SK-N-MC (cell line): ENCODE measurements around the gene TLX2.

Experiments used
- EZH2 ChIP-seq: fragments of 200-600 bp; sonication (generic); IDR thresholded peaks from one replicate; pipeline ENCODE4 v1.6.1; 2017; ENCODE audit warnings: antibody characterized with exemption
- POLR2AphosphoS5 ChIP-seq: IDR thresholded peaks from 2 replicates; pipeline ENCODE4 v1.6.1; 2012; ENCODE audit warnings: mild to moderate bottlenecking, low read depth, low read length, borderline replicate concordance

DNA sequence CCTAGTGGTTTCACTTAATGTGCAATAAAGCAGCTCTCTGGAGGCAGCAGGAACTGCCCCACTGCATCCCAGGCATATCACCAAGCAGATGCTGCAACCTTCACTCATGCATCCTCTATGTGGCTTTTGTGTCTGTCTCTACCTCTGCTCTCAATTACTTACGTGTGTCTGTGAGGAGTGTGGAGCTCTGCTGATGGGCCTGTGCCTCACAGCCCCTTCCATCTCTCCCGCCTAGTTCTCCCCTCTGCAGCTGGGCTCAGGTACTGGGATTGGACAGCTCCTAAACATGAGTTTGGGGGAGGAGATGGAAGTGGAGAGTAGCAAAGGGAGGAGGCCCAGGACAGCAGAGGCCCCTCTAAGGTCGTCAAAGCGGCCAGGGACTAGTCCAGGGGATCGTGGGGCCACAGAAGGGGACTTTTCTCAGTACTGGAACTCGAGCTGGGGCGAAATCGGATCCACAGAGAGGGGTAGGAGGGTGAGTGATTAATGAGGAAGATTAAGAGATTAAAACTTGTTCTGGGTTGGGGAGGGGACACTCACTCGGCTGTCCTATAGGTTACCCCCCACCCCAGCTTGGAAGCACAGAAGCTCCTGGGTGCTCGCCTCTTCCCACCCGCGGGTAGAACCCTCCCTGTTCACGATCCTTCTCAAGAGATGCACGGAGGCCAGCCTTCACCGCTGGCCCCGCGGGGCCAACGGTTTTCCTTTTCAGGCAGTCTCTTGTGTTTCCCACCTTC, 12.7 kb upstream of the TLX2 start:
- no peak for TF ChIP-seq EZH2
- no peak for TF ChIP-seq POLR2AphosphoS5
